Measurements from ENCODE around the gene PDCD1. TPM values are rescaled to one million over a fixed set of nuclear protein-coding genes. Genes with fewer than 3 reads are reported as not detected.
A peak's percentile ranks its signal among the peaks of the same experiment; 100 is the strongest.

Gene PDCD1
- total RNA-seq, 1 donor from 2014 or later = not detected

GRCh38 chr2:241886840-241887447 lies 28.2 kb upstream of the PDCD1 start:
- H3K27me3 ChIP-seq (ENCODE audit: control insufficient read depth, insufficient read depth, low read length) = no peaks in the 10 kb centered on the region
- DNase-seq (ENCODE audit: low read depth) (no peak), FAIRE-seq (no peak)

GRCh38 chr2:241885946-241886643 lies 27.4 kb upstream of the PDCD1 start:
- Histone ChIP-seq H3K4me3 (ENCODE audit: low read depth, low read length) (no peak overlapping the region), H3K36me3 (ENCODE audit: control insufficient read depth, insufficient read depth, low read length) (no peaks in the 10 kb centered on the region), H3K27me3 (ENCODE audit: control insufficient read depth, insufficient read depth, low read length) (no peaks in the 10 kb centered on the region)
- no peak for DNase-seq (ENCODE audit: low read depth)
- no peak for TF ChIP-seq CTCF (IDR thresholded peaks at IDR 0.05; ENCODE audit: insufficient read depth, low read length, severe bottlenecking)
- peak; percentile 43 for FAIRE-seq

More at GRCh38 chr2:241886840-241887447, 28.2 kb upstream of the PDCD1 start:
- no peak for TF ChIP-seq CTCF (IDR thresholded peaks at IDR 0.05; ENCODE audit: insufficient read depth, low read length, severe bottlenecking)
- H3K4me3 ChIP-seq (ENCODE audit: low read depth, low read length) = no peak overlapping the region
- H3K36me3 ChIP-seq (ENCODE audit: control insufficient read depth, insufficient read depth, low read length) = no peaks in the 10 kb centered on the region

- Histone ChIP-seq H3K4me3 (ENCODE audit: low read depth, low read length) (no peak overlapping the region), H3K27me3 (ENCODE audit: control insufficient read depth, insufficient read depth, low read length) (no peaks in the 10 kb centered on the region), H3K36me3 (ENCODE audit: control insufficient read depth, insufficient read depth, low read length) (no peaks in the 10 kb centered on the region)
- TF ChIP-seq CTCF (IDR thresholded peaks at IDR 0.05; ENCODE audit: insufficient read depth, low read length, severe bottlenecking) = no peak
- FAIRE-seq (no peak), DNase-seq (ENCODE audit: low read depth) (no peak)
Observed at GRCh38 chr2:241885291-241885945, 26.7 kb upstream of the PDCD1 start.

DNA sequence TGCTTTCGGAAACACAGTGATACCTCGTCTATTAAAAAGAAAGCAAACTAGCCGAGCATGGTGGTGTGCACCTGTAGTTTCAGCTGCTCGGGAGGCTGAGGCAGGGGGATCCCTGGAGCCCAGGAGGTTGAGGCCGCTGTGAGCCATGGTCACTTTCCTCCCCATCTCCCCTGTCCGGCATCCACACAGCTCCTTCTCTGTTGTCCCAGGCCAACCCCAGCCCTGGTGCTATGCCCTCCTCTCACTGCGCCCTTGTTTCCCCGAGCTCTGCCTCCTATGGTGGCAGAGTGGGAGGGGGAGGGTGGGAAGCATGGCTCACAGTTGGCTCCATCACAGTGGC lies 26.2 kb upstream of the PDCD1 start:
- Histone ChIP-seq H3K27me3 (ENCODE audit: control insufficient read depth, insufficient read depth, low read length) (no peaks in the 10 kb centered on the region), H3K36me3 (ENCODE audit: control insufficient read depth, insufficient read depth, low read length) (no peaks in the 10 kb centered on the region), H3K4me3 (ENCODE audit: low read depth, low read length) (no peak overlapping the region)
- no peak for TF ChIP-seq CTCF (IDR thresholded peaks at IDR 0.05; ENCODE audit: insufficient read depth, low read length, severe bottlenecking)
- FAIRE-seq = no peak
- DNase-seq (ENCODE audit: low read depth) = no peak

GRCh38 chr2:241882091-241882625 lies 23.5 kb upstream of the PDCD1 start:
- no peak for FAIRE-seq
- no peak for TF ChIP-seq CTCF (IDR thresholded peaks at IDR 0.05; ENCODE audit: insufficient read depth, low read length, severe bottlenecking)
- Histone ChIP-seq H3K36me3 (ENCODE audit: control insufficient read depth, insufficient read depth, low read length) (no peaks in the 10 kb centered on the region), H3K27me3 (ENCODE audit: control insufficient read depth, insufficient read depth, low read length) (no peaks in the 10 kb centered on the region), H3K4me3 (ENCODE audit: low read depth, low read length) (peak overlapping the region; percentile 66)
- no peak for DNase-seq (ENCODE audit: low read depth)
